Muscle layer of colon (tissue), 2 donors: ENCODE data around the gene CYSTM1.

Experiments used
- H3K27ac ChIP-seq: one replicate; pipeline ENCODE4 v1.7.0; 2013; ENCODE audit warnings: low read depth, mild to moderate bottlenecking, low read length, moderate library complexity
- H3K27me3 ChIP-seq, 2 donors: one replicate each; pipeline ENCODE4 v1.7.0; 2013; ENCODE audit warnings: low read length in 2 of 2, mild to moderate bottlenecking in 2 of 2; ENCODE audit not compliant: insufficient read depth in 2 of 2, control insufficient read depth in 1 of 2
- H3K36me3 ChIP-seq: one replicate; pipeline ENCODE4 v1.7.0; 2013; ENCODE audit warnings: mild to moderate bottlenecking, low read length; ENCODE audit not compliant: insufficient read depth
- H3K4me1 ChIP-seq: one replicate; pipeline ENCODE4 v1.7.0; 2013; ENCODE audit warnings: mild to moderate bottlenecking, low read length; ENCODE audit not compliant: insufficient read depth
- H3K4me3 ChIP-seq, 2 donors: one replicate each; pipeline ENCODE4 v1.7.0; 2013; ENCODE audit warnings: low read length in 2 of 2, low read depth in 1 of 2, mild to moderate bottlenecking in 1 of 2, moderate library complexity in 1 of 2
- H3K9ac ChIP-seq: one replicate; pipeline ENCODE4 v1.7.0; 2013; ENCODE audit warnings: low read length
- H3K9me3 ChIP-seq: one replicate; pipeline ENCODE4 v1.7.0; 2013; ENCODE audit warnings: mild to moderate bottlenecking, low read length
- donor health status: abdominal sarcoma.
- donor health status: Adenocarcinoma of cecum.

CYSTM1 gene

GRCh38 chr5:140174465-140175366, at the start of gene CYSTM1:
CYSTM1 (plus strand) TSS chr5:140175188; CDS start chr5:140194466, 19,278 bp downstream.
- Histone ChIP-seq H3K36me3 (no peaks in the 10 kb centered on the region), H3K9ac (peak within 1 kb of the TSS; percentile 87), H3K9me3 (no peaks in the 10 kb centered on the region), H3K4me1 (peaks cover 24% of the 10 kb centered on the region), H3K27me3 (no peaks in the 10 kb centered on the region), H3K4me3 (peak within 1 kb of the TSS; percentile 66 to 95), H3K27ac (peak within 1 kb of the TSS; percentile 93)

GRCh38 chr5:140125637-140126036, 49.4 kb upstream of the CYSTM1 start, which contains the start of gene IGIP:
IGIP (plus strand) TSS chr5:140125937; CDS start chr5:140128477, 2,540 bp downstream.
- H3K4me3 ChIP-seq = no peak within 1 kb of the TSS
- no peak within 1 kb of the TSS for H3K27ac ChIP-seq
- peaks cover 3% of the 10 kb centered on the region for H3K4me1 ChIP-seq
- no peaks in the 10 kb centered on the region for H3K36me3 ChIP-seq
- H3K9me3 ChIP-seq = no peaks in the 10 kb centered on the region
- H3K27me3 ChIP-seq = no peaks in the 10 kb centered on the region
- H3K9ac ChIP-seq = no peak within 1 kb of the TSS

GRCh38 chr5:140126315-140127012, 48.5 kb upstream of the CYSTM1 start:
- no peak overlapping the region for H3K27ac ChIP-seq
- no peaks in the 10 kb centered on the region for H3K36me3 ChIP-seq
- no peak overlapping the region for H3K4me3 ChIP-seq
- no peaks in the 10 kb centered on the region for H3K9me3 ChIP-seq
- peaks cover 7% of the 10 kb centered on the region for H3K4me1 ChIP-seq
- no peaks in the 10 kb centered on the region for H3K27me3 ChIP-seq
- H3K9ac ChIP-seq = no peak overlapping the region

GRCh38 chr5:140128376-140128775, 46.6 kb upstream of the CYSTM1 start:
- Histone ChIP-seq H3K36me3 (no peaks in the 10 kb centered on the region), H3K9me3 (no peaks in the 10 kb centered on the region), H3K9ac (no peak overlapping the region), H3K4me1 (peaks cover 16% of the 10 kb centered on the region), H3K4me3 (no peak overlapping the region), H3K27me3 (no peaks in the 10 kb centered on the region), H3K27ac (no peak overlapping the region)

- H3K4me1 ChIP-seq = peaks cover 13% of the 10 kb centered on the region
- H3K9ac ChIP-seq = no peak overlapping the region
- H3K36me3 ChIP-seq = no peaks in the 10 kb centered on the region
- no peak overlapping the region for H3K27ac ChIP-seq
- H3K4me3 ChIP-seq = no peak overlapping the region
- H3K27me3 ChIP-seq = no peaks in the 10 kb centered on the region
- H3K9me3 ChIP-seq = no peaks in the 10 kb centered on the region
Observed at GRCh38 chr5:140130949-140131733, 43.8 kb upstream of the CYSTM1 start.

GRCh38 chr5:140131967-140132409, 43.0 kb upstream of the CYSTM1 start:
- Histone ChIP-seq H3K27ac (no peak overlapping the region), H3K9ac (no peak overlapping the region), H3K9me3 (no peaks in the 10 kb centered on the region), H3K4me1 (peaks cover 13% of the 10 kb centered on the region), H3K4me3 (no peak overlapping the region), H3K36me3 (no peaks in the 10 kb centered on the region), H3K27me3 (no peaks in the 10 kb centered on the region)

- Histone ChIP-seq H3K27me3 (no peaks in the 10 kb centered on the region), H3K4me3 (no peak overlapping the region), H3K9ac (no peak overlapping the region), H3K4me1 (peaks cover 13% of the 10 kb centered on the region), H3K36me3 (no peaks in the 10 kb centered on the region), H3K9me3 (no peaks in the 10 kb centered on the region), H3K27ac (no peak overlapping the region)
Observed at GRCh38 chr5:140133514-140134167, 41.3 kb upstream of the CYSTM1 start.

- Histone ChIP-seq H3K27ac (no peak overlapping the region), H3K4me3 (no peak overlapping the region), H3K27me3 (no peaks in the 10 kb centered on the region), H3K4me1 (peaks cover 13% of the 10 kb centered on the region), H3K9me3 (no peaks in the 10 kb centered on the region), H3K36me3 (no peaks in the 10 kb centered on the region), H3K9ac (no peak overlapping the region)
Observed at GRCh38 chr5:140134277-140134935, 40.6 kb upstream of the CYSTM1 start.

- Histone ChIP-seq H3K9ac (no peak overlapping the region), H3K27me3 (no peaks in the 10 kb centered on the region), H3K9me3 (no peaks in the 10 kb centered on the region), H3K27ac (no peak overlapping the region), H3K4me1 (peaks cover 13% of the 10 kb centered on the region), H3K36me3 (no peaks in the 10 kb centered on the region), H3K4me3 (no peak overlapping the region)
Observed at GRCh38 chr5:140135127-140135526, 39.9 kb upstream of the CYSTM1 start.

- H3K27ac ChIP-seq = no peak overlapping the region
- no peaks in the 10 kb centered on the region for H3K27me3 ChIP-seq
- no peaks in the 10 kb centered on the region for H3K36me3 ChIP-seq
- H3K9ac ChIP-seq = no peak overlapping the region
- no peak overlapping the region for H3K4me3 ChIP-seq
- peaks cover 8% of the 10 kb centered on the region for H3K4me1 ChIP-seq
- no peaks in the 10 kb centered on the region for H3K9me3 ChIP-seq
Observed at GRCh38 chr5:140136624-140137023, 38.4 kb upstream of the CYSTM1 start.
